A549 treated with dexamethasone at 1 μM for 4 hours (cell line): ENCODE results near the gene GTF2H3. TPM values are rescaled to one million over a fixed set of nuclear protein-coding genes. Genes with fewer than 3 reads are reported as not detected.

ENCODE experiments used
- total RNA-seq: library from RNA; stranded (reverse); fragments of 200-300 nt; extraction: Qiagen RNA extraction; gene quantifications from 5 replicates; pipeline ENCODE4 v1.2.3, GENCODE V29; 2022

The GTF2H3 gene
- 25.0 to 33.8 TPM (median 31.4 TPM) in 5 replicates for total RNA-seq

GRCh38 chr12:123633379-123634141 is at the start of gene GTF2H3, which contains the start of gene EIF2B1:
TSS of gene GTF2H3 (plus strand) at chr12:123633829. CDS start at chr12:123633860, 31 bp downstream.
TSS of gene EIF2B1 (minus strand) at chr12:123633686. CDS start at chr12:123633557, 129 bp downstream.

GRCh38 chr12:123601602-123602489 is 31.8 kb upstream of the GTF2H3 start, which contains the start of gene DDX55:
TSS of gene DDX55 (plus strand) at chr12:123602099. CDS start at chr12:123602149, 50 bp downstream.

GRCh38 chr12:123670882-123671728 is 37.5 kb downstream of the GTF2H3 start, which contains the start of gene TCTN2:
TSS of gene TCTN2 (plus strand) at chr12:123671113. CDS start at chr12:123671241, 128 bp downstream.

Other genes with a start within 250 kb of the GTF2H3 start
- gene KMT5A, start 249.7 kb upstream of the GTF2H3 start, total RNA-seq, result 46.3 to 69.2 TPM (median 62.1 TPM) in 5 replicates
- gene RILPL2, start 197.1 kb upstream of the GTF2H3 start, total RNA-seq, result 1.5 to 1.6 TPM (median 1.5 TPM) in 5 replicates
- gene SNRNP35, start 175.7 kb upstream of the GTF2H3 start, total RNA-seq, result 20.6 to 21.4 TPM (median 21.2 TPM) in 5 replicates
- gene RILPL1, start 100.1 kb upstream of the GTF2H3 start, total RNA-seq, result 8.8 to 15.1 TPM (median 12.5 TPM) in 5 replicates
- 166 to 233 TPM (median 214 TPM) in 5 replicates for gene TMED2, start 49.3 kb upstream of the GTF2H3 start, total RNA-seq
- 27.0 to 31.2 TPM (median 30.8 TPM) in 5 replicates for gene DDX55, start 31.7 kb upstream of the GTF2H3 start, total RNA-seq
- 31.5 to 38.0 TPM (median 33.1 TPM) in 5 replicates for gene EIF2B1, start 143 bp upstream of the GTF2H3 start, total RNA-seq
- gene TCTN2, start 37.3 kb downstream of the GTF2H3 start, total RNA-seq, result 11.9 to 13.7 TPM (median 13.2 TPM) in 5 replicates
- 15.0 to 23.2 TPM (median 21.4 TPM) in 5 replicates for gene ATP6V0A2, start 78.5 kb downstream of the GTF2H3 start, total RNA-seq
- gene DNAH10, start 128.5 kb downstream of the GTF2H3 start, total RNA-seq, result 0.18 to 0.38 TPM (median 0.29 TPM) in 5 replicates